GM12878 (cell line): ENCODE results near the gene DIABLO. TPM values are rescaled to one million over a fixed set of nuclear protein-coding genes. Genes with fewer than 3 reads are reported as not detected.

Experiments
- ATAC-seq: fragments of 200-7000 bp; cut with Tn5 transposase; 3 replicates; pipeline ENCODE4 v1.9.1; 2020; ENCODE audit warnings: mild to moderate bottlenecking, moderate library complexity
- BruUV-seq: library from RNA; stranded (reverse); fragments of 400-500 nt; replicated peaks from 2 replicates; lab custom pipeline; 2021; lab: Mats Ljungman, UMichigan
- CTCF ChIA-PET: fragments of 300-600 bp; sonication (Branson Sonifier 250); formaldehyde crosslinking; extraction: SDS; loops from one replicate; lab custom pipeline; 2021; ENCODE audit warnings: inconsistent platforms; lab: Yijun Ruan, JAX
- POLR2A ChIA-PET: fragments of 350-600 bp; formaldehyde crosslinking; extraction: SDS; loops from one replicate; lab custom pipeline; 2021; ENCODE audit warnings: inconsistent platforms; lab: Charles Lee
- RAD21 ChIA-PET: fragments of 300-600 bp; sonication (Branson Sonifier 250); formaldehyde crosslinking; loops from one replicate; lab custom pipeline; 2023; ENCODE audit warnings: antibody characterized with exemption; ENCODE audit not compliant: unreplicated experiment; lab: Charles Lee
- SMC1A ChIA-PET: fragments of 300-600 bp; sonication (Branson Sonifier 250); formaldehyde crosslinking; loops from one replicate; lab custom pipeline; 2023; ENCODE audit not compliant: unreplicated experiment, uncharacterized antibody; lab: Charles Lee
- DNase-seq: peaks from one replicate; pipeline ENCODE4 v3.0.0-alpha.2; 2011; ENCODE audit warnings: low read depth, low spot score
- FAIRE-seq: peaks from 3 replicates; lab custom pipeline; 2011; peaks lifted over from hg19 to GRCh38; lab: Jason Lieb, UNC
- H2AFZ ChIP-seq: 2 replicates; pipeline ENCODE4 v1.6.0; 2011; ENCODE audit warnings: low read depth, low read length, control low read depth; ENCODE audit not compliant: control insufficient read depth
- H3K27ac ChIP-seq: 2 replicates; pipeline ENCODE4 v1.5.1; 2011; ENCODE audit warnings: control low read depth; ENCODE audit not compliant: control insufficient read depth, insufficient read depth
- H3K27me3 ChIP-seq, 2 experiments: replicated peaks in 1 of 2; 2 replicates each; pipeline versions ENCODE4 v1.6.0 to v1.6.1; 2011; ENCODE audit warnings: low read length in 1 of 2; ENCODE audit not compliant: control insufficient read depth in 2 of 2, insufficient read depth in 2 of 2
- H3K36me3 ChIP-seq, 2 experiments: 2 replicates each; pipeline ENCODE4 v1.5.1; 2011; ENCODE audit warnings: low read length in 1 of 2; ENCODE audit not compliant: control insufficient read depth in 2 of 2, insufficient read depth in 2 of 2
- H3K4me1 ChIP-seq: 2 replicates; pipeline ENCODE4 v1.6.1; 2011; ENCODE audit warnings: mild to moderate bottlenecking, low read length, moderate library complexity, mixed read lengths; ENCODE audit not compliant: control insufficient read depth, insufficient read depth
- H3K4me2 ChIP-seq: 2 replicates; pipeline ENCODE4 v1.6.0; 2011; ENCODE audit warnings: control low read depth; ENCODE audit not compliant: control insufficient read depth, insufficient read depth
- H3K4me3 ChIP-seq: fragments of 200-600 bp; sonication (generic); 2 replicates; pipeline ENCODE4 v1.5.1; 2016
- H3K79me2 ChIP-seq: 2 replicates; pipeline ENCODE4 v1.6.0; 2011; ENCODE audit warnings: low read length; ENCODE audit not compliant: control insufficient read depth, insufficient read depth
- H3K9ac ChIP-seq: 2 replicates; pipeline ENCODE4 v1.8.0; 2011; ENCODE audit warnings: low read length, control low read depth, mixed read lengths; ENCODE audit not compliant: control insufficient read depth, insufficient read depth
- H3K9me3 ChIP-seq: replicated peaks from 3 replicates; pipeline ENCODE4 v1.5.1; 2011; ENCODE audit warnings: mild to moderate bottlenecking, low read length; ENCODE audit not compliant: control insufficient read depth, insufficient read depth
- H4K20me1 ChIP-seq: 2 replicates; pipeline ENCODE4 v1.6.0; 2011; ENCODE audit not compliant: control insufficient read depth, insufficient read depth
- CHD1 ChIP-seq: IDR thresholded peaks from 2 replicates; pipeline ENCODE4 v1.6.1; 2012; ENCODE audit warnings: low read depth, low read length, improper control_type of control experiment
- EGR1 ChIP-seq, 2 experiments: IDR thresholded peaks; 1 replicate in 1 of 2; 2 replicates in 1 of 2; pipeline ENCODE4 v1.6.1; 2011 to 2012; ENCODE audit warnings: low read depth in 2 of 2, low read length in 2 of 2, borderline replicate concordance in 1 of 2, mild to moderate bottlenecking in 1 of 2, moderate library complexity in 1 of 2
- HDGF ChIP-seq: fragments of 450-650 bp; IDR thresholded peaks from 2 replicates; pipeline ENCODE4 v1.6.1; 2016; ENCODE audit warnings: antibody characterized with exemption
- IKZF1 ChIP-seq: fragments of 450-650 bp; conservative IDR thresholded peaks from 2 replicates; pipeline ENCODE4 v1.6.1; 2017; ENCODE audit warnings: antibody characterized with exemption, mild to moderate bottlenecking
- KAT2A ChIP-seq: conservative IDR thresholded peaks from 2 replicates; pipeline ENCODE4 v1.6.1; 2011; ENCODE audit warnings: low read depth, low read length; ENCODE audit not compliant: control insufficient read depth
- NR2F1 ChIP-seq: fragments of 450-650 bp; conservative IDR thresholded peaks from 2 replicates; pipeline ENCODE4 v1.6.1; 2017; ENCODE audit warnings: mild to moderate bottlenecking
- PML ChIP-seq: IDR thresholded peaks from 2 replicates; pipeline ENCODE4 v1.6.1; 2012; ENCODE audit warnings: low read length, inconsistent platforms
- POLR2AphosphoS2 ChIP-seq: IDR thresholded peaks from 2 replicates; pipeline ENCODE4 v1.6.1; 2011; ENCODE audit warnings: low read depth, mild to moderate bottlenecking, low read length, improper control_type of control experiment, moderate library complexity
- RELB ChIP-seq: fragments of 450-650 bp; IDR thresholded peaks from 2 replicates; pipeline ENCODE4 v1.6.1; 2017; ENCODE audit warnings: low read depth, mild to moderate bottlenecking, moderate library complexity
- SIN3A ChIP-seq: IDR thresholded peaks from 2 replicates; pipeline ENCODE4 v1.6.1; 2012; ENCODE audit warnings: low read depth, low read length, improper control_type of control experiment
- SMAD1 ChIP-seq: fragments of 450-650 bp; IDR thresholded peaks from 2 replicates; pipeline ENCODE4 v1.6.1; 2018; ENCODE audit warnings: mild to moderate bottlenecking, low read depth; ENCODE audit not compliant: partially characterized antibody
- YY1 ChIP-seq: IDR thresholded peaks from 2 replicates; pipeline ENCODE4 v1.6.1; 2011; ENCODE audit warnings: low read depth, mild to moderate bottlenecking, low read length
- ZBED1 ChIP-seq: IDR thresholded peaks from 2 replicates; pipeline ENCODE4 v1.6.1; 2016; ENCODE audit warnings: borderline replicate concordance
- ZZZ3 ChIP-seq: IDR thresholded peaks from 2 replicates; pipeline ENCODE4 v1.6.1; 2011; ENCODE audit warnings: low read depth; ENCODE audit not compliant: control insufficient read depth, insufficient read length
- WGBS: methylation state at CpG from one replicate; pipeline ENCODE4 v1.1.6; 2016; ENCODE audit warnings: low lambda C conversion rate; ENCODE audit not compliant: insufficient replicate concordance, insufficient coverage; ENCODE audit errors: missing lambda C conversion rate; 5-methylcytosine and 5-hydroxymethylcytosine counted together
- in situ Hi-C: fragments of 300-500 bp; cut with MboI; formaldehyde crosslinking; loops from 9 replicates; pipeline ENCODE4 v1.14.3; 2018; ENCODE audit warnings: mixed read lengths
- intact Hi-C: fragments of 100-400 bp; cut with micrococcal nuclease; formaldehyde crosslinking; loops from one replicate; pipeline ENCODE4 v1.14.2; 2022; ENCODE audit not compliant: unreplicated experiment
- polyA plus RNA-seq, 11 experiments: library from polyadenylated mRNA; depleted of rRNA in 4 of 11; unstranded in 6 of 11; stranded (reverse) in 5 of 11; fragments of >200 nt; fragmentation: Nextera tagmentation in 4 of 11; fragmentation: Illumina TruSeq in 1 of 11; extraction: Ambion mirVana in 4 of 11; extraction: Trizol in 1 of 11; gene quantifications; 1 replicate in 1 of 11; 2 replicates in 10 of 11; pipeline versions ENCODE4 v1.2.1 to v1.2.3, GENCODE V29; 2011 to 2016; ENCODE audit warnings: inconsistent platforms in 2 of 11, missing spikeins in 2 of 11, low read depth in 1 of 11
- total RNA-seq, 4 experiments: library from RNA; depleted of rRNA in 3 of 4; stranded (reverse); fragments of >200 nt in 3 of 4; fragmentation: Illumina TruSeq in 1 of 4; extraction: Trizol in 1 of 4; gene quantifications; 2 replicates each; pipeline versions ENCODE4 v1.2.1 to v1.2.3, GENCODE V29; 2013 to 2021
- TF ChIP-seq, protein P1 (sequence below): IDR thresholded peaks from 2 replicates; pipeline ENCODE4 v1.6.1; 2012; ENCODE audit warnings: mild to moderate bottlenecking, low read depth, low read length
- TF ChIP-seq, protein P2 (sequence below): fragments of 450-650 bp; IDR thresholded peaks from 2 replicates; pipeline ENCODE4 v1.6.1; 2017; ENCODE audit warnings: mild to moderate bottlenecking

Gene DIABLO
- total and polyA plus RNA-seq, 10 of the 15 experiments (the other 5 are each of a cell fraction or from before 2014, with no cell fraction given) = 18.3 to 69.9 (median 46.2) TPM

GRCh38 chr12:122235741-122236140, 9.9 kb upstream of the DIABLO start:
- H3K36me3 ChIP-seq = peaks cover 1 to 4% of the 10 kb centered on the region in 2 experiments; a peak in 3 of 4 replicates

More at GRCh38 chr12:122235741-122236140, 9.9 kb upstream of the DIABLO start:
- H3K4me1 ChIP-seq = no peaks in the 10 kb centered on the region
- TF ChIP-seq ZZZ3 (no peak), CHD1 (no peak), SIN3A (no peak), ZBED1 (no peak), PML (no peak), SMAD1 (no peak), IKZF1 (no peak), RELB (no peak), POLR2AphosphoS2 (no peak), HDGF (no peak), NR2F1 (no peak), YY1 (no peak), KAT2A (no peak), EGR1 (IDR thresholded peaks at IDR 0.05; ENCODE audit: borderline replicate concordance in 1 of 2, low read depth in 2 of 2, low read length in 2 of 2) (no peak)
- TF ChIP-seq, protein P1, sequence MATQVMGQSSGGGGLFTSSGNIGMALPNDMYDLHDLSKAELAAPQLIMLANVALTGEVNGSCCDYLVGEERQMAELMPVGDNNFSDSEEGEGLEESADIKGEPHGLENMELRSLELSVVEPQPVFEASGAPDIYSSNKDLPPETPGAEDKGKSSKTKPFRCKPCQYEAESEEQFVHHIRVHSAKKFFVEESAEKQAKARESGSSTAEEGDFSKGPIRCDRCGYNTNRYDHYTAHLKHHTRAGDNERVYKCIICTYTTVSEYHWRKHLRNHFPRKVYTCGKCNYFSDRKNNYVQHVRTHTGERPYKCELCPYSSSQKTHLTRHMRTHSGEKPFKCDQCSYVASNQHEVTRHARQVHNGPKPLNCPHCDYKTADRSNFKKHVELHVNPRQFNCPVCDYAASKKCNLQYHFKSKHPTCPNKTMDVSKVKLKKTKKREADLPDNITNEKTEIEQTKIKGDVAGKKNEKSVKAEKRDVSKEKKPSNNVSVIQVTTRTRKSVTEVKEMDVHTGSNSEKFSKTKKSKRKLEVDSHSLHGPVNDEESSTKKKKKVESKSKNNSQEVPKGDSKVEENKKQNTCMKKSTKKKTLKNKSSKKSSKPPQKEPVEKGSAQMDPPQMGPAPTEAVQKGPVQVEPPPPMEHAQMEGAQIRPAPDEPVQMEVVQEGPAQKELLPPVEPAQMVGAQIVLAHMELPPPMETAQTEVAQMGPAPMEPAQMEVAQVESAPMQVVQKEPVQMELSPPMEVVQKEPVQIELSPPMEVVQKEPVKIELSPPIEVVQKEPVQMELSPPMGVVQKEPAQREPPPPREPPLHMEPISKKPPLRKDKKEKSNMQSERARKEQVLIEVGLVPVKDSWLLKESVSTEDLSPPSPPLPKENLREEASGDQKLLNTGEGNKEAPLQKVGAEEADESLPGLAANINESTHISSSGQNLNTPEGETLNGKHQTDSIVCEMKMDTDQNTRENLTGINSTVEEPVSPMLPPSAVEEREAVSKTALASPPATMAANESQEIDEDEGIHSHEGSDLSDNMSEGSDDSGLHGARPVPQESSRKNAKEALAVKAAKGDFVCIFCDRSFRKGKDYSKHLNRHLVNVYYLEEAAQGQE = no peak
- TF ChIP-seq, protein P2, sequence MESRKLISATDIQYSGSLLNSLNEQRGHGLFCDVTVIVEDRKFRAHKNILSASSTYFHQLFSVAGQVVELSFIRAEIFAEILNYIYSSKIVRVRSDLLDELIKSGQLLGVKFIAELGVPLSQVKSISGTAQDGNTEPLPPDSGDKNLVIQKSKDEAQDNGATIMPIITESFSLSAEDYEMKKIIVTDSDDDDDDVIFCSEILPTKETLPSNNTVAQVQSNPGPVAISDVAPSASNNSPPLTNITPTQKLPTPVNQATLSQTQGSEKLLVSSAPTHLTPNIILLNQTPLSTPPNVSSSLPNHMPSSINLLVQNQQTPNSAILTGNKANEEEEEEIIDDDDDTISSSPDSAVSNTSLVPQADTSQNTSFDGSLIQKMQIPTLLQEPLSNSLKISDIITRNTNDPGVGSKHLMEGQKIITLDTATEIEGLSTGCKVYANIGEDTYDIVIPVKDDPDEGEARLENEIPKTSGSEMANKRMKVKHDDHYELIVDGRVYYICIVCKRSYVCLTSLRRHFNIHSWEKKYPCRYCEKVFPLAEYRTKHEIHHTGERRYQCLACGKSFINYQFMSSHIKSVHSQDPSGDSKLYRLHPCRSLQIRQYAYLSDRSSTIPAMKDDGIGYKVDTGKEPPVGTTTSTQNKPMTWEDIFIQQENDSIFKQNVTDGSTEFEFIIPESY = no peak
- TF ChIP-seq, all 136 proteins: peak for 0
- ChIA-PET POLR2A (interaction anchor here (0.6 to 1.4 kb wide), 2 partner anchors 9 to 17 kb away, joined by 4 to 6 read pairs; partner anchors contain the start of gene DIABLO), SMC1A (no interaction called here), RAD21 (no interaction called here), CTCF (interaction anchor here (1.3 kb wide), 1 partner anchor 120 kb away, joined by 3 read pairs; no protein-coding TSS in a partner anchor)
- Histone ChIP-seq H3K4me3 (no peak overlapping the region), H2AFZ (no peak overlapping the region), H3K27ac (no peak overlapping the region), H3K9ac (no peak overlapping the region), H4K20me1 (no peaks in the 10 kb centered on the region), H3K79me2 (no peaks in the 10 kb centered on the region), H3K4me2 (no peak overlapping the region), H3K9me3 (no peaks in the 10 kb centered on the region), H3K27me3 (no peaks in the 10 kb centered on the region)
- ATAC-seq (no peak), DNase-seq (no peak), FAIRE-seq (no peak)
- in situ Hi-C loops = no loop called here
- 90% methylated on average over 7 of the region's 7 CpGs for WGBS
- BruUV-seq = no TSS peak
- intact Hi-C loops = no loop called here
